SK-N-SH (cell line): ENCODE data around the gene OLFM4. TPM values are rescaled to one million over a fixed set of nuclear protein-coding genes. Genes with fewer than 3 reads are reported as not detected.

Experiments used
- CTCF ChIA-PET: fragments of 300-600, 350-600 bp; formaldehyde crosslinking; extraction: SDS; loops from one replicate; lab custom pipeline; 2021; lab: Yijun Ruan, JAX
- POLR2A ChIA-PET: fragments of 350-600 bp; sonication (Branson Sonifier 250); formaldehyde crosslinking; extraction: SDS; loops from one replicate; lab custom pipeline; 2020; ENCODE audit warnings: antibody characterized with exemption, inconsistent platforms; lab: Yijun Ruan, JAX
- DNase-seq: peaks from one replicate; pipeline ENCODE4 v3.0.0; 2012
- H2AFZ ChIP-seq: fragments of 200-600 bp; sonication (generic); 2 replicates; pipeline ENCODE4 v1.8.1; 2016; ENCODE audit warnings: antibody characterized with exemption, mild to moderate bottlenecking, low read depth
- H3F3A ChIP-seq: fragments of 200-600 bp; sonication (generic); replicated peaks from 2 replicates; pipeline ENCODE3; 2016; ENCODE audit warnings: antibody characterized with exemption, mild to moderate bottlenecking; ENCODE audit not compliant: insufficient read depth
- H3K27ac ChIP-seq, 2 experiments: fragments of 200-500 bp in 1 of 2; fragments of 200-600 bp in 1 of 2; sonication (Bioruptor generic) in 1 of 2; sonication (generic), shearing (Covaris generic) in 1 of 2; 2 replicates each; pipeline versions ENCODE4 v1.5.1 to v1.6.1; 2014 to 2016; ENCODE audit warnings: low read depth in 2 of 2, inconsistent platforms in 1 of 2, low read length in 1 of 2, mild to moderate bottlenecking in 1 of 2, mixed read lengths in 1 of 2
- H3K27me3 ChIP-seq: fragments of 200-600 bp; sonication (generic), shearing (Covaris generic); 2 replicates; pipeline ENCODE4 v1.6.1; 2016; ENCODE audit warnings: mixed run types; ENCODE audit not compliant: insufficient read depth
- H3K36me3 ChIP-seq, 2 experiments: fragments of 200-500 bp in 1 of 2; fragments of 200-600 bp in 1 of 2; sonication (Bioruptor generic) in 1 of 2; sonication (generic) in 1 of 2; replicated peaks in 1 of 2; 2 replicates each; pipeline versions ENCODE3 to v1.5.1; 2014 to 2016; ENCODE audit warnings: low read length in 1 of 2, mild to moderate bottlenecking in 1 of 2; ENCODE audit not compliant: insufficient read depth in 2 of 2, control insufficient read depth in 1 of 2
- H3K4me1 ChIP-seq, 2 experiments: fragments of 200-500 bp in 1 of 2; fragments of 200-600 bp in 1 of 2; sonication (Bioruptor generic) in 1 of 2; sonication (generic), shearing (Covaris generic) in 1 of 2; 2 replicates each; pipeline versions ENCODE4 v1.5.1 to v1.6.1; 2014 to 2016; ENCODE audit warnings: low read depth in 1 of 2, low read length in 1 of 2, mixed run types in 1 of 2; ENCODE audit not compliant: insufficient read depth in 2 of 2, control insufficient read depth in 1 of 2
- H3K4me2 ChIP-seq: fragments of 200-600 bp; sonication (generic), shearing (Covaris generic); 2 replicates; pipeline ENCODE4 v1.6.1; 2017; ENCODE audit warnings: mixed run types
- H3K4me3 ChIP-seq, 2 experiments: fragments of 200-500 bp in 1 of 2; fragments of 200-600 bp in 1 of 2; sonication (Bioruptor generic) in 1 of 2; sonication (generic), shearing (Covaris generic) in 1 of 2; 2 replicates each; pipeline versions ENCODE4 v1.5.1 to v1.8.1; 2014 to 2016; ENCODE audit warnings: low read depth in 2 of 2, inconsistent platforms in 1 of 2, low read length in 1 of 2, mild to moderate bottlenecking in 1 of 2, mixed read lengths in 1 of 2, moderate library complexity in 1 of 2
- H3K79me2 ChIP-seq: fragments of 200-600 bp; sonication (generic); 2 replicates; pipeline ENCODE4 v1.8.1; 2017; ENCODE audit warnings: mild to moderate bottlenecking; ENCODE audit not compliant: insufficient read depth
- H3K9ac ChIP-seq: fragments of 200-600 bp; sonication (generic); 2 replicates; pipeline ENCODE4 v1.6.1; 2017; ENCODE audit warnings: mixed run types
- H3K9me2 ChIP-seq: fragments of 200-600 bp; sonication (generic); 2 replicates; pipeline ENCODE4 v1.6.1; 2017; ENCODE audit warnings: mixed run types
- H3K9me3 ChIP-seq: fragments of 200-600 bp; sonication (generic); 2 replicates; pipeline ENCODE4 v1.6.1; 2017; ENCODE audit warnings: mixed run types, mild to moderate bottlenecking, moderate library complexity
- H4K20me1 ChIP-seq: fragments of 200-600 bp; sonication (generic); 2 replicates; pipeline ENCODE4 v1.6.1; 2017; ENCODE audit warnings: mild to moderate bottlenecking, mixed run types; ENCODE audit not compliant: insufficient read depth
- CHD2 ChIP-seq: fragments of 150-350 bp; IDR thresholded peaks from 2 replicates; pipeline ENCODE4 v1.6.1; 2018; ENCODE audit warnings: low read length; ENCODE audit not compliant: partially characterized antibody
- MXI1 ChIP-seq: IDR thresholded peaks from 2 replicates; pipeline ENCODE4 v1.6.1; 2012; ENCODE audit warnings: mild to moderate bottlenecking, low read depth, low read length, improper control_type of control experiment
- NRF1 ChIP-seq: IDR thresholded peaks from 2 replicates; pipeline ENCODE4 v1.6.1; 2012; ENCODE audit warnings: low read depth, mild to moderate bottlenecking, low read length
- RFX5 ChIP-seq: IDR thresholded peaks from 2 replicates; pipeline ENCODE4 v1.6.1; 2012; ENCODE audit warnings: mild to moderate bottlenecking, improper control_type of control experiment, low read length
- SMC3 ChIP-seq: IDR thresholded peaks from 2 replicates; pipeline ENCODE4 v1.6.1; 2012; ENCODE audit warnings: low read depth, low read length, improper control_type of control experiment
- TEAD4 ChIP-seq: IDR thresholded peaks from 2 replicates; pipeline ENCODE4 v1.4.0; 2012; ENCODE audit warnings: mild to moderate bottlenecking, borderline replicate concordance; ENCODE audit not compliant: insufficient read depth
- YY1 ChIP-seq: IDR thresholded peaks from 2 replicates; pipeline ENCODE4 v1.4.0; 2012; ENCODE audit warnings: low read depth, mild to moderate bottlenecking
- WGBS: methylation state at CpG from one replicate; pipeline ENCODE4 v1.1.6; 2017; ENCODE audit warnings: low lambda C conversion rate; 5-methylcytosine and 5-hydroxymethylcytosine counted together
- polyA plus RNA-seq, 3 experiments: library from polyadenylated mRNA; depleted of rRNA; stranded (reverse); fragments of >200 nt; gene quantifications; 2 replicates each; pipeline ENCODE4 v1.2.3, GENCODE V29; 2012
- TF ChIP-seq, protein P1 (sequence below): fragments of 150-350 bp; IDR thresholded peaks from 2 replicates; pipeline ENCODE4 v1.6.1; 2016; ENCODE audit warnings: mild to moderate bottlenecking, low read depth, low read length
- TF ChIP-seq, protein P2 (sequence below): IDR thresholded peaks from 2 replicates; pipeline ENCODE4; 2012
- TF ChIP-seq, protein P3 (sequence below): IDR thresholded peaks from 2 replicates; pipeline ENCODE4 v1.6.1; 2012; ENCODE audit warnings: mild to moderate bottlenecking, low read depth, low read length, moderate library complexity

The OLFM4 gene
- polyA plus RNA-seq, 1 of the 3 experiments (the other 2 are of a cell fraction) = not detected

DNA sequence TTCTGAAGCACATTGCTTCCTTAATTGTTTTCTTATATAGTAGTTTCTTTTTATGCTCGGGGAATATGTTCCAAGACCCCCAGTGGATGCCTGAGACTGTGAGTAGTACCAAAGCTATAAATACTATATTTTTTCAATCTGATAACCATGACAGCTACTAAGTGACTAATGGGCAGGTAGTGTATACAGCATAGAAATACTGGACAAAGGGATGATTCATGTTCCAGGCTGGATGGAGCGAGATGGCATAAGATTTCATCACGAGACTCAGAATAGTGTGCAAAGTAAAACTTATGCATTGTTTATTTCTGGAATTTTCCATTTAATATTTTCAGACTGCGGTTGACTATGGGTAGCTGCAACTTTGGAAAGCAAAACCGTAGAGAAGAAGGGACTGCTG lies 47.9 kb upstream of the OLFM4 start:
- no peak overlapping the region; a peak in 1 of 4 replicates for H3K4me3 ChIP-seq
- no peaks in the 10 kb centered on the region for H3K9me3 ChIP-seq
- no peaks in the 10 kb centered on the region for H3K36me3 ChIP-seq
- ChIA-PET POLR2A (no interaction called here), CTCF (interaction anchor here (3.4 to 8.8 kb wide), 2 partner anchors 12 to 171 kb away, joined by 12 to 105 read pairs; no protein-coding TSS in a partner anchor)
- TF ChIP-seq, protein P1, sequence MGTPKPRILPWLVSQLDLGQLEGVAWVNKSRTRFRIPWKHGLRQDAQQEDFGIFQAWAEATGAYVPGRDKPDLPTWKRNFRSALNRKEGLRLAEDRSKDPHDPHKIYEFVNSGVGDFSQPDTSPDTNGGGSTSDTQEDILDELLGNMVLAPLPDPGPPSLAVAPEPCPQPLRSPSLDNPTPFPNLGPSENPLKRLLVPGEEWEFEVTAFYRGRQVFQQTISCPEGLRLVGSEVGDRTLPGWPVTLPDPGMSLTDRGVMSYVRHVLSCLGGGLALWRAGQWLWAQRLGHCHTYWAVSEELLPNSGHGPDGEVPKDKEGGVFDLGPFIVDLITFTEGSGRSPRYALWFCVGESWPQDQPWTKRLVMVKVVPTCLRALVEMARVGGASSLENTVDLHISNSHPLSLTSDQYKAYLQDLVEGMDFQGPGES = no peak
- TF ChIP-seq, protein P2, sequence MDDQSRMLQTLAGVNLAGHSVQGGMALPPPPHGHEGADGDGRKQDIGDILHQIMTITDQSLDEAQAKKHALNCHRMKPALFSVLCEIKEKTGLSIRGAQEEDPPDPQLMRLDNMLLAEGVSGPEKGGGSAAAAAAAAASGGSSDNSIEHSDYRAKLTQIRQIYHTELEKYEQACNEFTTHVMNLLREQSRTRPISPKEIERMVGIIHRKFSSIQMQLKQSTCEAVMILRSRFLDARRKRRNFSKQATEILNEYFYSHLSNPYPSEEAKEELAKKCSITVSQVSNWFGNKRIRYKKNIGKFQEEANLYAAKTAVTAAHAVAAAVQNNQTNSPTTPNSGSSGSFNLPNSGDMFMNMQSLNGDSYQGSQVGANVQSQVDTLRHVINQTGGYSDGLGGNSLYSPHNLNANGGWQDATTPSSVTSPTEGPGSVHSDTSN = peak; percentile 10; the same call in 1 of the 2 replicates
- no peak for TF ChIP-seq CHD2
- no peaks in the 10 kb centered on the region for H3K27me3 ChIP-seq
- no peaks in the 10 kb centered on the region for H3K9me2 ChIP-seq
- H3K9ac ChIP-seq = no peak overlapping the region
- H3K79me2 ChIP-seq = no peaks in the 10 kb centered on the region
- H4K20me1 ChIP-seq = no peaks in the 10 kb centered on the region
- H2AFZ ChIP-seq = no peak overlapping the region
- H3K4me2 ChIP-seq = peak overlapping the region; percentile 15; the same call in 1 of the 2 replicates
- no peaks in the 10 kb centered on the region; a peak in 1 of 4 replicates for H3K4me1 ChIP-seq
- H3F3A ChIP-seq = peaks cover 8% of the 10 kb centered on the region
- WGBS = 16% methylated on average over 5 of the region's 5 CpGs
- no peak for DNase-seq
- peak overlapping the region in 1 of 2 experiments; percentile 51; a peak in 2 of 4 replicates for H3K27ac ChIP-seq

DNA sequence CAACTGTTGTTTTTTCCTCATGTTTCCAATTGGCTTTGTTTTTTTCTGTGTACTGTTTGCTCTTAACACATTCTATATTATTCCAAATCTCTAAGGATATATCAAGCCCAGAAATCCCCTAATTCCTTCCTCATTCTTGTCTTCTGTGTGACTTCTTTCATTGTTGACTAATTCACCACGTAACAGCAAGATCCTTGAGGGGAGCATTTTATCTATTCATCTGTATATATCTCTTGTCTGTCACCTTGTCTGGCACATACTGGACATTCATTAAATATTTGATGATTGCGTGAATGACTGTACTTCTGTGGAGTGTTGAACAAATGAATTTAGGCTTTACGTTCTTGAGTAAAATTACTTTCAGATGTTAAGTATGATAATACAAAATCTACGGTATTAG lies 44.8 kb upstream of the OLFM4 start:
- H3K27ac ChIP-seq = no peak overlapping the region
- no peaks in the 10 kb centered on the region for H3K27me3 ChIP-seq
- no peaks in the 10 kb centered on the region for H3K9me2 ChIP-seq
- DNase-seq = no peak
- TF ChIP-seq, protein P1 = no peak
- TF ChIP-seq MXI1 (no peak), SMC3 (no peak), NRF1 (no peak), YY1 (no peak), TEAD4 (no peak), RFX5 (no peak)
- TF ChIP-seq, protein P3, sequence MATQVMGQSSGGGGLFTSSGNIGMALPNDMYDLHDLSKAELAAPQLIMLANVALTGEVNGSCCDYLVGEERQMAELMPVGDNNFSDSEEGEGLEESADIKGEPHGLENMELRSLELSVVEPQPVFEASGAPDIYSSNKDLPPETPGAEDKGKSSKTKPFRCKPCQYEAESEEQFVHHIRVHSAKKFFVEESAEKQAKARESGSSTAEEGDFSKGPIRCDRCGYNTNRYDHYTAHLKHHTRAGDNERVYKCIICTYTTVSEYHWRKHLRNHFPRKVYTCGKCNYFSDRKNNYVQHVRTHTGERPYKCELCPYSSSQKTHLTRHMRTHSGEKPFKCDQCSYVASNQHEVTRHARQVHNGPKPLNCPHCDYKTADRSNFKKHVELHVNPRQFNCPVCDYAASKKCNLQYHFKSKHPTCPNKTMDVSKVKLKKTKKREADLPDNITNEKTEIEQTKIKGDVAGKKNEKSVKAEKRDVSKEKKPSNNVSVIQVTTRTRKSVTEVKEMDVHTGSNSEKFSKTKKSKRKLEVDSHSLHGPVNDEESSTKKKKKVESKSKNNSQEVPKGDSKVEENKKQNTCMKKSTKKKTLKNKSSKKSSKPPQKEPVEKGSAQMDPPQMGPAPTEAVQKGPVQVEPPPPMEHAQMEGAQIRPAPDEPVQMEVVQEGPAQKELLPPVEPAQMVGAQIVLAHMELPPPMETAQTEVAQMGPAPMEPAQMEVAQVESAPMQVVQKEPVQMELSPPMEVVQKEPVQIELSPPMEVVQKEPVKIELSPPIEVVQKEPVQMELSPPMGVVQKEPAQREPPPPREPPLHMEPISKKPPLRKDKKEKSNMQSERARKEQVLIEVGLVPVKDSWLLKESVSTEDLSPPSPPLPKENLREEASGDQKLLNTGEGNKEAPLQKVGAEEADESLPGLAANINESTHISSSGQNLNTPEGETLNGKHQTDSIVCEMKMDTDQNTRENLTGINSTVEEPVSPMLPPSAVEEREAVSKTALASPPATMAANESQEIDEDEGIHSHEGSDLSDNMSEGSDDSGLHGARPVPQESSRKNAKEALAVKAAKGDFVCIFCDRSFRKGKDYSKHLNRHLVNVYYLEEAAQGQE = no peak
- peaks cover 8% of the 10 kb centered on the region for H3F3A ChIP-seq
- ChIA-PET POLR2A (no interaction called here), CTCF (interaction anchor here (0.7 to 8.8 kb wide), 5 partner anchors 16 to 220 kb away, joined by 3 to 105 read pairs (median 3); no protein-coding TSS in a partner anchor)
- no peaks in the 10 kb centered on the region for H3K79me2 ChIP-seq
- no peaks in the 10 kb centered on the region for H4K20me1 ChIP-seq
- no peak overlapping the region for H2AFZ ChIP-seq
- H3K4me2 ChIP-seq = no peak overlapping the region
- H3K9me3 ChIP-seq = no peaks in the 10 kb centered on the region
- 62% methylated on average over 4 of the region's 4 CpGs for WGBS
- H3K36me3 ChIP-seq = no peaks in the 10 kb centered on the region
- no peak overlapping the region for H3K4me3 ChIP-seq
- H3K4me1 ChIP-seq = no peaks in the 10 kb centered on the region; a peak in 1 of 4 replicates
- H3K9ac ChIP-seq = no peak overlapping the region
